LNCAP (cell line): ENCODE results near the gene KCNAB3.

Source experiments
- TF ChIP-seq, protein P1 (sequence below): fragments of 450-650 bp; IDR thresholded peaks from 2 replicates; pipeline ENCODE4 v1.5.1; 2017; ENCODE audit warnings: mild to moderate bottlenecking

The KCNAB3 gene

DNA sequence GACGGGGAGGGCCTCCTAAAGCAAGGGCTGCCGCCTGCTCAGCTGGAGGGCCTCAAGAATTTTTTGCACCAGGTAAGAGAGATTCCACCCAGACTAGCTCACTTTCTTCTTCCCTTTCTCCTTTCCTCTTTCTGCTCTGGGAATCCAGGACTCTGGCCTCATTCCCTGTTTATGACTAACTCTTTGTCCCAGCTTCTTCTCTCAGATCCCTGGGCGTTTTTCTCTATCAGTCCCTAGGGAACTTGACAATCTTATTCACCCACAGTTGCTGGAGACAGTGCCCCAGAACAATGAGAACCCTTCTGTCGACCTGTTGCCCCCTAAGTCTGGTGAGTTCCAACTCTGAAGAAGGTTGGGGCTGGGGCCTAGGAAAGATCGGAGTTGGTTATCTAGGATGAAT is 18.0 kb upstream of the KCNAB3 start:
- TF ChIP-seq, protein P1, sequence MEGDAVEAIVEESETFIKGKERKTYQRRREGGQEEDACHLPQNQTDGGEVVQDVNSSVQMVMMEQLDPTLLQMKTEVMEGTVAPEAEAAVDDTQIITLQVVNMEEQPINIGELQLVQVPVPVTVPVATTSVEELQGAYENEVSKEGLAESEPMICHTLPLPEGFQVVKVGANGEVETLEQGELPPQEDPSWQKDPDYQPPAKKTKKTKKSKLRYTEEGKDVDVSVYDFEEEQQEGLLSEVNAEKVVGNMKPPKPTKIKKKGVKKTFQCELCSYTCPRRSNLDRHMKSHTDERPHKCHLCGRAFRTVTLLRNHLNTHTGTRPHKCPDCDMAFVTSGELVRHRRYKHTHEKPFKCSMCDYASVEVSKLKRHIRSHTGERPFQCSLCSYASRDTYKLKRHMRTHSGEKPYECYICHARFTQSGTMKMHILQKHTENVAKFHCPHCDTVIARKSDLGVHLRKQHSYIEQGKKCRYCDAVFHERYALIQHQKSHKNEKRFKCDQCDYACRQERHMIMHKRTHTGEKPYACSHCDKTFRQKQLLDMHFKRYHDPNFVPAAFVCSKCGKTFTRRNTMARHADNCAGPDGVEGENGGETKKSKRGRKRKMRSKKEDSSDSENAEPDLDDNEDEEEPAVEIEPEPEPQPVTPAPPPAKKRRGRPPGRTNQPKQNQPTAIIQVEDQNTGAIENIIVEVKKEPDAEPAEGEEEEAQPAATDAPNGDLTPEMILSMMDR, result no peak

DNA sequence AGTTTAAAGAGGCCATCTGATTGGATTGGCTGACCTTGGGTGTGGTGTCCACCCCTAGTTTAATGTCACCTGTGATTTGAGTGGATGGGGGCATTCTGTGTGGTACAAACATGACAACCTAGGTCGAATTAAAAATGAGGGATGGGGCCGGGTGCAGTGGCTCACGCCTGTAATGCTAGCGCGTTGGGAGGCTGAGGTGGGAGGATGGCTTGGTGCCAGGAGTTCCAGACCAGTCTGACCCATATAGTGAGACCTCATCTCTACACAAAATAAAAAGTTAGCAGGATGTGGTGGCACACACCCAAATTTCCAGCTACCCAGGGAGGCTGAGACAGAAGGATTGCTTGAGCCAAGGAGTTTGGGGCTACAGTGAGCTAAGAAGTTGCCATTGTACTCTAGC is 16.8 kb upstream of the KCNAB3 start:
- TF ChIP-seq, protein P1, result no peak

DNA sequence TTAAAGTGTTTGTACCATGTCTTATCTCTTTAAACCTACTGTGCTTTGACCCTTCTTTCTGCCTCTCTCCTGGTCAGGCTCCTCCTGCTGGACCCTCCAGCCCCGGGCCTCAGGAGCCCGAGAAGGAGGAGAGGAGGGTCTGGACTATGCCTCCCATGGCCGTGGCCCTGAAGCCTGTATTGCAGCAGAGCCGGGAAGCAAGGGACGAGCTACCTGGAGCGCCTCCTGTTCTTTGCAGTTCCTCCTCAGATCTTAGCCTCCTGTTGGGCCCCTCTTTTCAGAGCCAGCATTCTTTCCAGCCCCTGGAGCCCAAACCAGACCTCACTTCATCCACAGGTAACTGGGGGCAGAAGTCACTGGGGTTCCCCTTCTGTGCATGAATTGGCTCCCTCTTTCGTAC is 16.0 kb upstream of the KCNAB3 start:
- TF ChIP-seq, protein P1, result no peak

DNA sequence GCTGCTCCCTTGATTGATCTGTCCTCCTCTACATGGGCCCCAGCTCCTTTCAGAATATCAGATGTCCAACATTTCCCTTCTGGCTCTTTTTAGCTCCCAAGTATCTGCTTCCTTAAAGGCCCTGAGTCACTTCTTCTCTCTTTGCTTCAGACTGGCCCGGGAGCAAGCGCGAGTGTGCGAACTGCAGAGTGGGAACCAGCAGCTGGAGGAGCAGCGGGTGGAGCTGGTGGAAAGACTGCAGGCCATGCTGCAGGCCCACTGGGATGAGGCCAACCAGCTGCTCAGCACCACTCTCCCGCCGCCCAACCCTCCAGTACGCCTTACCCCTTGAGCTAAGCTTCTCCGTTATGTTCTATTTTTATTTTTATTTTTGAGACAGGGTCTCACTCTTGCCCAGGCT is 14.7 kb upstream of the KCNAB3 start:
- TF ChIP-seq, protein P1, result no peak

DNA sequence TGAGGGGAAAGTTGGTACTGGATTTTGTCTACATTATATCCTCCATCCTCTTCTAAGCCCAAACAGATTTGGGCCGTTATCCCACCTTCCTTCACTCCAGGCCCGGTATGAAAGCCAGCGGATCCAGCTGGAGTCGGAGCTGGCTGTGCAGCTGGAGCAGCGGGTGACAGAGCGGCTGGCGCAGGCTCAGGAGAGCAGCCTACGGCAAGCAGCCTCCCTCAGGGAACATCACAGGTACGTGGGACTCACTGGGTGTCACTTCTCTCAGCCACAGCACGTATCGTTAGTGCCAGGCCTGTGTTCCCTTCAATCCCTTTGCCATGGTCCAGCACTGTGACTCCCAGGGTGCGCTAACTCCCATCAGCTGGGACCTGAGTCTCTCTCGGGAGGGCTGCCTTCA is 13.6 kb upstream of the KCNAB3 start:
- TF ChIP-seq, protein P1, result no peak

DNA sequence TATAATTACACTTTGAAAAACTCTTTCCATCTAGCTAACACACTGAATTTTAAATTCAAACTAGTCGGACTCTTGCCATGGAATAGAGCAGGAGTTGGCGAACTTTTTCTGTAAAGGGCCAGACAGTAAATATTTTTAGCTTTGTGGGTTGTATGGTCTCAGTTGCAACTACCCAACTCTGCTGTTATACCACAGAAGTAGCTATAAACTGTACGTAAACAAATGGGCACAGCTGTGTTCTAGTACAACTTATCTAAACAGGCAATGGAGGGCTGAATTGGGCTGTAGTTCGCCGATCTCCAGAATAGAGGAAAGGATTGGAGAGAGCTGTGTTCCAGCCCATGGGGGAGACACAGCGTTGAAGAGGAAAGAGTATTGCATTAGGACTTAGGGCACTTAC is 11.1 kb upstream of the KCNAB3 start:
- TF ChIP-seq, protein P1, result no peak

DNA sequence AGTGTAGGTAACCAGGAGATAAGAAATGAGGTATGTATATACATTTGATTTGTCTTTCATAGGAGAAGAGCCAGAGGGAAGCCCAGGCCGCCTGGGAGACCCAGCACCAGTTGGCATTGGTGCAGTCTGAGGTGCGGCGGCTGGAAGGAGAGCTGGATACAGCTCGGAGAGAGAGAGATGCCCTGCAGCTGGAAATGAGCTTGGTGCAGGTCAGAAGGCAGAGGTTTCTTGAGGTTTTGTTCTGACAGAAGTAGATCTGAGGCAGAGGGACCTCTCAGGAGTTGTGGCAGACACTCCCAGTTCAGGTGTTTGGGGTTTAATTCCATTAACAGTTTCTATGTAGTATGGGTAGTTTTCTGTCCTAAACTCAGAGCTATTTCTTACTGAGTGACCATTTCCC is 10.4 kb upstream of the KCNAB3 start:
- TF ChIP-seq, protein P1, result no peak

DNA sequence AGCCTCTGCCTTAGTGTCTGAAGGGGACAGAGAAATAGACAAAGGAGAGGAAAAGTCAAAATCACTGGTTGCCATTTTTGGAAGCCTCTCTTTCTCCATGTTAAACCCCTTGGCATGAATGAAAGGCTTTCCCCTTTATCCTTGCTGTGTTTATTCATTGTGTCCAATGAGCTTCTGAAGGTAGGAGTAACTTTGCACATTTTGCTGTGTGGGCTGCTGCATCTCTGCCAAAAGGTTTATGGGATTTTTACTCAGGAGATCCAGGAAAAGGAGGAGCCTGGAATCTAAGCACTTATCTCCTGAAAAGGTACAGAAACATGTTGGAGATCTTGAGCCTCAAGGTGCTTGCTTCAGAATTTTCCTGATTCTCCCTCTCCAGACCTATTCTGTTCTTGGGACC is 6.2 kb upstream of the KCNAB3 start:
- TF ChIP-seq, protein P1, result no peak
